HG02588 (cell line): Measurements from ENCODE around the gene POMGNT1.
"Not testable (repeated sequence)": the region's sequence is repeated elsewhere in the genome, so short reads cannot be mapped to it uniquely, and the experiment has no call there.

ENCODE experiments used
- ATAC-seq: cut with Tn5 transposase; IDR thresholded peaks from one replicate; pipeline ENCODE4 v1.9.1; 2021; ENCODE audit warnings: mild to moderate bottlenecking, moderate library complexity; ENCODE audit not compliant: unreplicated experiment

POMGNT1 gene

GRCh38 chr1:46197964-46198811, at the start of gene POMGNT1:
Gene POMGNT1 (minus strand): TSS chr1:46198434. CDS start chr1:46197821, 613 bp downstream.
- peak; percentile 87 for ATAC-seq

GRCh38 chr1:46247436-46248121, 49.3 kb upstream of the POMGNT1 start, which contains the start of gene RAD54L:
Gene RAD54L (plus strand): TSS chr1:46247763. CDS start chr1:46248406, 643 bp downstream.
- peak; percentile 95 for ATAC-seq

GRCh38 chr1:46246548-46247435, 48.6 kb upstream of the POMGNT1 start:
- peak; percentile 50 for ATAC-seq

- ATAC-seq, result not testable (repeated sequence)
Measured at GRCh38 chr1:46246136-46246535, 47.9 kb upstream of the POMGNT1 start.

GRCh38 chr1:46244656-46245371, 46.6 kb upstream of the POMGNT1 start:
- no peak for ATAC-seq

GRCh38 chr1:46243831-46244230, 45.6 kb upstream of the POMGNT1 start:
- not testable (repeated sequence) for ATAC-seq

- ATAC-seq, result no peak
Measured at GRCh38 chr1:46242918-46243317, 44.7 kb upstream of the POMGNT1 start.

- not testable (repeated sequence) for ATAC-seq
Measured at GRCh38 chr1:46241733-46242132, 43.5 kb upstream of the POMGNT1 start.

- not testable (repeated sequence) for ATAC-seq
Measured at GRCh38 chr1:46238865-46239264, 40.6 kb upstream of the POMGNT1 start.

- ATAC-seq, result no peak
Measured at GRCh38 chr1:46236882-46237281, 38.6 kb upstream of the POMGNT1 start.

GRCh38 chr1:46231231-46231630, 33.0 kb upstream of the POMGNT1 start:
- ATAC-seq, result not testable (repeated sequence)

GRCh38 chr1:46224966-46225365, 26.7 kb upstream of the POMGNT1 start:
- no peak for ATAC-seq

- ATAC-seq, result peak; percentile 62
Measured at GRCh38 chr1:46223472-46223943, 25.3 kb upstream of the POMGNT1 start.

- not testable (repeated sequence) for ATAC-seq
Measured at GRCh38 chr1:46223055-46223454, 24.8 kb upstream of the POMGNT1 start.

GRCh38 chr1:46221749-46222148, 23.5 kb upstream of the POMGNT1 start:
- no peak for ATAC-seq

- no peak for ATAC-seq
Measured at GRCh38 chr1:46220808-46221207, 22.6 kb upstream of the POMGNT1 start.

GRCh38 chr1:46219551-46220520, 21.6 kb upstream of the POMGNT1 start:
- ATAC-seq, result no peak

GRCh38 chr1:46218443-46218842, 20.2 kb upstream of the POMGNT1 start:
- no peak for ATAC-seq

GRCh38 chr1:46215504-46215903, 17.3 kb upstream of the POMGNT1 start:
- ATAC-seq, result no peak
